D721Med (cell line): ENCODE results near the gene ACAD9.
A peak's percentile ranks its signal among the peaks of the same experiment; 100 is the strongest.

Source experiments
- DNase-seq: peaks from one replicate; pipeline ENCODE4 v3.0.0; 2011; ENCODE audit warnings: low spot score; ENCODE audit not compliant: insufficient read length
- FAIRE-seq: peaks from 2 replicates; lab custom pipeline; 2011; peaks lifted over from hg19 to GRCh38; lab: Jason Lieb, UNC
- CTCF ChIP-seq: IDR thresholded peaks from 2 replicates; pipeline ENCODE4 v1.5.1; 2012; ENCODE audit warnings: mild to moderate bottlenecking, control low read depth; ENCODE audit not compliant: insufficient read depth; ENCODE audit errors: missing control alignments

The ACAD9 gene

GRCh38 chr3:128942161-128942952, 62.9 kb downstream of the ACAD9 start:
- DNase-seq (no peak), FAIRE-seq (no peak)
- TF ChIP-seq CTCF: no peak

GRCh38 chr3:128945041-128945877, 65.8 kb downstream of the ACAD9 start:
- FAIRE-seq: no peak
- TF ChIP-seq CTCF: no peak
- no peak for DNase-seq

GRCh38 chr3:128945878-128946175, 66.4 kb downstream of the ACAD9 start:
- DNase-seq (no peak), FAIRE-seq (no peak)
- no peak for TF ChIP-seq CTCF

- TF ChIP-seq CTCF: no peak
- no peak for DNase-seq
- no peak for FAIRE-seq
Observed at GRCh38 chr3:128946411-128946810, 67.0 kb downstream of the ACAD9 start.

- TF ChIP-seq CTCF: no peak
- no peak for DNase-seq
- FAIRE-seq: no peak
Observed at GRCh38 chr3:128949158-128949557, 69.7 kb downstream of the ACAD9 start.

GRCh38 chr3:128950223-128950938, 71.0 kb downstream of the ACAD9 start:
- FAIRE-seq (no peak), DNase-seq (peak; percentile 45)
- peak; percentile 44 for TF ChIP-seq CTCF
